B cell (primary cell): ENCODE results near the gene NOS1. TPM values are rescaled to one million over a fixed set of nuclear protein-coding genes. Genes with fewer than 3 reads are reported as not detected.

Source experiments
- ATAC-seq: fragments of 200-7000 bp; cut with Tn5 transposase; one replicate; pipeline ENCODE4 v1.10.0; 2021; ENCODE audit warnings: low read depth, mild to moderate bottlenecking, moderate number of reproducible peaks, moderate library complexity
- CTCF ChIA-PET: fragments of 350-600 bp; sonication (Branson Sonifier 250); formaldehyde crosslinking; loops from one replicate; lab custom pipeline; 2021; ENCODE audit warnings: antibody characterized with exemption, inconsistent platforms; lab: Charles Lee
- POLR2A ChIA-PET: fragments of 350-600 bp; sonication (Branson Sonifier 250); formaldehyde crosslinking; loops from one replicate; lab custom pipeline; 2021; ENCODE audit warnings: antibody characterized with exemption; lab: Charles Lee
- DNase-seq: peaks from one replicate; pipeline ENCODE4 v3.0.0; 2013
- H2AFZ ChIP-seq: 2 replicates; pipeline ENCODE4 v1.6.1; 2012; ENCODE audit warnings: mild to moderate bottlenecking, low read depth, low read length; ENCODE audit not compliant: insufficient read depth, poor library complexity, severe bottlenecking
- H3K27ac ChIP-seq, 2 donors: 1 replicate in 1 of 2; 2 replicates in 1 of 2; pipeline ENCODE4 v1.5.1; 2012 to 2013; ENCODE audit warnings: low read length in 2 of 2, mild to moderate bottlenecking in 2 of 2, moderate library complexity in 1 of 2
- H3K27me3 ChIP-seq, 4 experiments: fragments of 200-600 bp in 1 of 4; sonication (generic) in 1 of 4; replicated peaks in 1 of 4; 1 replicate in 2 of 4; 2 replicates in 2 of 4; pipeline versions ENCODE4 v1.6.1 to v1.7.0; 2013 to 2016; ENCODE audit warnings: low read length in 3 of 4, mild to moderate bottlenecking in 2 of 4, mixed read lengths in 1 of 4, moderate library complexity in 1 of 4; ENCODE audit not compliant: insufficient read depth in 4 of 4, control insufficient read depth in 3 of 4; ENCODE audit errors: control extremely low read depth in 1 of 4
- H3K36me3 ChIP-seq, 2 experiments: replicated peaks in 1 of 2; 1 replicate in 1 of 2; 2 replicates in 1 of 2; pipeline versions ENCODE4 v1.6.1 to v1.7.1; 2013; ENCODE audit warnings: low read length in 1 of 2; ENCODE audit not compliant: insufficient read depth in 2 of 2, control insufficient read depth in 1 of 2; ENCODE audit errors: control extremely low read depth in 1 of 2, extremely low read depth in 1 of 2
- H3K4me1 ChIP-seq, 2 donors: fragments of 200-600 bp in 1 of 2; sonication (generic) in 1 of 2; 1 replicate in 1 of 2; 2 replicates in 1 of 2; pipeline versions ENCODE4 v1.5.1 to v1.6.1; 2013 to 2017; ENCODE audit warnings: low read length in 2 of 2; ENCODE audit not compliant: control insufficient read depth in 2 of 2, insufficient read depth in 2 of 2
- H3K4me2 ChIP-seq: replicated peaks from 2 replicates; pipeline ENCODE3; 2012; ENCODE audit warnings: mild to moderate bottlenecking, low read depth, low read length; ENCODE audit not compliant: poor library complexity, severe bottlenecking
- H3K4me3 ChIP-seq, 5 experiments: fragments of 200-600 bp in 1 of 5; sonication (generic) in 1 of 5; 1 replicate in 3 of 5; 2 replicates in 2 of 5; pipeline versions ENCODE4 v1.5.1 to v1.7.0; 2011 to 2016; ENCODE audit warnings: low read length in 4 of 5, mild to moderate bottlenecking in 4 of 5, low read depth in 2 of 5, control low read depth in 1 of 5, moderate library complexity in 1 of 5; ENCODE audit not compliant: insufficient read depth in 1 of 5; ENCODE audit errors: control extremely low read depth in 1 of 5, extremely low read depth in 1 of 5
- H3K79me2 ChIP-seq: fragments of 200-600 bp; sonication (generic); one replicate; pipeline ENCODE4 v1.6.0; 2016; ENCODE audit warnings: low read length; ENCODE audit not compliant: control insufficient read depth, insufficient read depth
- H3K9ac ChIP-seq: fragments of 200-600 bp; sonication (generic); 2 replicates; pipeline ENCODE4 v1.6.1; 2017; ENCODE audit warnings: mild to moderate bottlenecking, low read length, moderate library complexity
- H3K9me3 ChIP-seq, 3 donors: one replicate each; pipeline versions ENCODE4 v1.6.1 to v1.7.1; 2013; ENCODE audit warnings: low read length in 2 of 3; ENCODE audit not compliant: control insufficient read depth in 2 of 3, insufficient read depth in 1 of 3; ENCODE audit errors: control extremely low read depth in 1 of 3
- H4K20me1 ChIP-seq: 2 replicates; pipeline ENCODE4 v1.6.0; 2012; ENCODE audit warnings: mild to moderate bottlenecking, low read length; ENCODE audit not compliant: insufficient read depth, control insufficient read depth, poor library complexity, severe bottlenecking
- H3K27ac Mint-ChIP-seq: one replicate; pipeline ENCODE4 v1.8.0; 2021; ENCODE audit warnings: mixed read lengths
- H3K27me3 Mint-ChIP-seq: one replicate; pipeline ENCODE4 v1.8.0; 2021; ENCODE audit warnings: mixed read lengths
- H3K4me1 Mint-ChIP-seq: one replicate; pipeline ENCODE4 v1.8.0; 2021; ENCODE audit warnings: mixed read lengths
- H3K4me3 Mint-ChIP-seq: one replicate; pipeline ENCODE4 v1.8.0; 2021; ENCODE audit warnings: mixed read lengths
- H3K9me3 Mint-ChIP-seq: one replicate; pipeline ENCODE4 v1.8.0; 2022; ENCODE audit warnings: mixed read lengths; ENCODE audit not compliant: insufficient read depth
- CTCF ChIP-seq: fragments of 200-600 bp; IDR thresholded peaks from one replicate; pipeline ENCODE4 v1.8.0; 2022; ENCODE audit warnings: antibody characterized with exemption, mild to moderate bottlenecking
- EZH2 ChIP-seq: IDR thresholded peaks from 2 replicates; pipeline ENCODE4 v1.6.1; 2012; ENCODE audit warnings: borderline replicate concordance, low read depth, mild to moderate bottlenecking, moderate library complexity, low read length; ENCODE audit not compliant: insufficient read depth, poor library complexity, severe bottlenecking
- WGBS: methylation state at CpG from one replicate; pipeline ENCODE4 v1.1.5; 2013; ENCODE audit warnings: missing lambda C conversion rate; ENCODE audit not compliant: insufficient coverage; 5-methylcytosine and 5-hydroxymethylcytosine counted together
- intact Hi-C: fragments of 100-400 bp; cut with micrococcal nuclease; formaldehyde crosslinking; loops from one replicate; pipeline ENCODE4 v1.10.0; 2022
- polyA plus RNA-seq: library from polyadenylated mRNA; depleted of rRNA; stranded (reverse); fragments of >200 nt; gene quantifications from 2 replicates; pipeline ENCODE4 v1.2.3, GENCODE V29; 2012
- total RNA-seq, 2 donors: library from RNA; stranded (reverse); fragments of 120-200 nt in 1 of 2; gene quantifications; 1 replicate in 1 of 2; 2 replicates in 1 of 2; pipeline versions ENCODE4 v1.2.3 to v1.2.4, GENCODE V29; 2013 to 2022

The NOS1 gene
- total and polyA plus RNA-seq, 2 donors (not counting 1 experiment from before 2014, with no cell fraction given), result not detected

GRCh38 chr12:117384735-117385134, 23.3 kb upstream of the NOS1 start:
- no peak overlapping the region for H2AFZ ChIP-seq
- no peak for TF ChIP-seq CTCF
- no peak for TF ChIP-seq EZH2
- H3K4me1 ChIP-seq, result no peaks in the 10 kb centered on the region
- H3K9me3 ChIP-seq, result peaks cover 0 to 5% (median 0%) of the 10 kb centered on the region in 3 donors
- Mint-ChIP-seq H3K4me1 (no peaks in the 10 kb centered on the region), H3K27me3 (peaks cover 4% of the 10 kb centered on the region), H3K4me3 (no peak overlapping the region), H3K27ac (no peak overlapping the region), H3K9me3 (peaks cover 7% of the 10 kb centered on the region)
- no peak overlapping the region for H3K4me2 ChIP-seq
- ATAC-seq, result no peak
- no peak overlapping the region for H3K27ac ChIP-seq
- H4K20me1 ChIP-seq, result no peaks in the 10 kb centered on the region
- H3K9ac ChIP-seq, result no peak overlapping the region
- CTCF ChIA-PET, result no interaction called here
- H3K27me3 ChIP-seq, result no peaks in the 10 kb centered on the region
- no peaks in the 10 kb centered on the region for H3K79me2 ChIP-seq
- intact Hi-C loops, result no loop called here
- no peak for DNase-seq
- no peaks in the 10 kb centered on the region for H3K36me3 ChIP-seq
- WGBS, result 72% methylated on average over 7 of the region's 7 CpGs
- no peak overlapping the region for H3K4me3 ChIP-seq
- POLR2A ChIA-PET, result no interaction called here

- TF ChIP-seq EZH2 (no peak), CTCF (no peak)
- Histone ChIP-seq H3K4me1 (no peaks in the 10 kb centered on the region), H3K79me2 (no peaks in the 10 kb centered on the region), H3K4me3 (no peak overlapping the region), H2AFZ (no peak overlapping the region), H3K9me3 (peaks cover 0 to 12% (median 0%) of the 10 kb centered on the region in 3 donors), H3K27me3 (no peaks in the 10 kb centered on the region), H3K9ac (no peak overlapping the region), H3K4me2 (no peak overlapping the region), H3K27ac (no peak overlapping the region), H3K36me3 (no peaks in the 10 kb centered on the region), H4K20me1 (no peaks in the 10 kb centered on the region)
- intact Hi-C loops, result no loop called here
- Mint-ChIP-seq H3K27me3 (peaks cover 4% of the 10 kb centered on the region), H3K27ac (no peak overlapping the region), H3K4me1 (no peaks in the 10 kb centered on the region), H3K4me3 (no peak overlapping the region), H3K9me3 (peaks cover 11% of the 10 kb centered on the region)
- WGBS, result 100% methylated on average over 1 of the region's 1 CpG
- POLR2A ChIA-PET, result no interaction called here
- DNase-seq (no peak), ATAC-seq (no peak)
- CTCF ChIA-PET, result interaction anchor here (2.4 kb wide), 1 partner anchor 13 kb away, joined by 7 read pairs; no protein-coding TSS in a partner anchor
These were observed 18.7 kb upstream of the NOS1 start for GRCh38 chr12:117380083-117380482.
